Activated T-cell treated with anti-CD3 and anti-CD28 coated beads for 24 hours (primary cell): ENCODE results near the gene OTOP2.
A peak's percentile ranks its signal among the peaks of the same experiment; 100 is the strongest.
"Not testable (repeated sequence)": the region's sequence is repeated elsewhere in the genome, so short reads cannot be mapped to it uniquely, and the experiment has no call there.

Experiments used
- DNase-seq: peaks from one replicate; pipeline ENCODE4 v3.0.0-alpha.2; 2020; ENCODE audit warnings: low read depth

Gene OTOP2

DNA sequence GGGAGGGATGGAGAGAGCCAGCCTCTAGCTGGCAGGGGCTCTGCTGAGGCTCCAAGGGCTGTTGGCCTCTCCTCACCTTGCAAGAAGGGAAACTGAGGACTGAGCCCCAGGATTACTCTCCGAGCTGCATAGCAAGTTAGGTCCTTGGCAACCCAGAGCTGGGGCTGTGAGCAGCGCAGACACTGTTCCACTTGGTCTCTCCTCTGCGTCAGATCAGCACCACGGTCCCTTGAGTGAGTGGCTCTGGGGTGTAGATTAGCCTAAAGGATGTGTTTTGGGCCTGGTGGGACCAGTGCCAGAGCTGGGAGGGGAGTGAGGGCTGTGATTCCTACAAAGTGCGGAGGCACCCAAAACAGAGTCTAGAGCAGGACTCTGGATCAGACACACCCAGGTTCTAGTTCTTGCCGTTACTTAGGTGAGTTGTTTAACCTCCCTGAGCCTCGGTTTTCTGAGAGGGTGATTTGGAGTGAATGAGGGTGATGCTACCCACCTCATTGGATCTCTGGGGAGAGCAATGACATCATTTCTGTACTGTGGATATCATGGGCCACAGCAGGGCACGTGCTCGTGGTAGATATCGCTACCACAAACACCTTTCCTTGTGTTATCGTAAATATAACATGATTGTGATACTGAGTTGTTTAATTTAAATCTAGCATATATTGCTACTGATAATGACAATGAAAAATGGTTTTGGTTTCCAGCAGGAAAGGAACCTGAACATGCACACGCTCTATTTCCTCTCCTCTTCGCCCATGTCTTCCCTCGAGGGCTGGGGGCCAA lies 22.5 kb upstream of the OTOP2 start:
- no peak for DNase-seq

DNA sequence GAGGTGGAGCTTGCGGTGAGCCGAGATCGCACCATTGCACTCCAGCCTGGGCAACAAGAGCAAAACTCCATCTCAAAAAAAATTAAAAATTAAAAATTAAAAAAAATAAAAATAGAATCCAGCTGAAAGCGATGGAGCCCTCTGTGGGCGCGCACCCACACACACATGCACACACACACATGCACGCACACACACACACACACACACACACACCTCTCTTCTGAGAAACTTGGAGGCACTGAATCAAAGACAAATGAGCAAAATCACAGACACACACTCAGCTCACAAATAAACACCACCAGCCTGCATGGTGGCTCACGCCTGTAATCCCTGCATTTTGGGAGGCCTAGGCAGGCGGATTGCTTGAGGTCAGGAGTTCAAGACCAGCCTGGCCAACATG lies 21.0 kb upstream of the OTOP2 start:
- DNase-seq = no peak

- DNase-seq = no peak
Observed at GRCh38 chr17:74903671-74904070, 20.4 kb upstream of the OTOP2 start.

DNA sequence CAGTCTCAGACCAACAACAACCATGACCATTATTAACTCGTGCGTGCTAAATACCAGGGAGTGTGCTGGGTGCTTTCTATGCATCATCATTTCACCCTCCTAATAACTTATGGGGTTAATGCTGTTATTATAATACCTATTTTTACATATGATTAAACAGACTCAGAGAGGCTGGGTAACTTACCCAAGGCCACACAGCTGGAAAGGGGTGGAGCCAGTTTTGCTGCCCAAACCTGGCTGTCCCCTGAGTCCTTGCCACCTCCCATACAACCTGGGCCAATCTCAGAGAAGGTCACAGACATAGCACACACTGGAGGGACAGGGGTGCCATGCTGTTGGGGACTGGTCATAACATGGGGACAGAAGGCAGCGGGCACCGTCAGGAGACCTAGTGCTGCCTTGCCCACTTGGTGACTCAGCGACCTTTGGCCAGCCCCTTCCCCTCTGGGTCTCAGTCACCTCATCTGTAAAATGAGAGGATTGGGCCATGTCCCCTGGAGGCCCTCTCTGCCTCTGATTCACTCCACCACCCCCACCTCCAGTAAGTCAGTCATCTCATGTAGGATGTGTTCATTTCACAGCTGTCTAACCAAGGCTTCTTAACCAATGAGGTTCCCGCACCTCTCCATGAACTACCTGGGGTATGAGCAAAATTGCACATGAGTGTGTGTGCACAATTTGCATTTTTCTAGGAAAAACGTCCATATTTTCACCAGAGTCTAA lies 19.2 kb upstream of the OTOP2 start:
- no peak for DNase-seq

GRCh38 chr17:74906214-74906793 lies 17.8 kb upstream of the OTOP2 start:
- DNase-seq = not testable (repeated sequence)

- no peak for DNase-seq
Observed at GRCh38 chr17:74907012-74907411, 17.1 kb upstream of the OTOP2 start.

DNA sequence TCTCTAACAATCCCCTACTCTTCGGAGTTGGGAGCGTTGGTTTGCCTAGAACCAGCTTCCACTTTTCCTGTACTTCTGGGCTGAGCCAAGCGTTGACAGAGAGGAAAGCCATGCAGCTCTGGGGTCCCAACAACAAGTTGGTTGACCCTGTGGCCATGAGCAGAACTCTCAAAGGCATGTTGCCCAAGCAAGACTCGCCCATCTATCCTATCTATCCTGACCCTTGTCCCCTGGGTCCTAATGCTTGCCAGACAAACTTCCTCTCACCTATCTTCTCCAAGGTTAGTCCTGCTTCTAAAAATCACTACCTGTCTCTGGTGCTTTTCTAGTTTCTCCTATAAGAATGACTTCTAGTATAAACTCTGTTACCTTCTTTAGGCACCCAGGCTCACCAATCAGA lies 15.0 kb upstream of the OTOP2 start:
- DNase-seq = not testable (repeated sequence)

DNA sequence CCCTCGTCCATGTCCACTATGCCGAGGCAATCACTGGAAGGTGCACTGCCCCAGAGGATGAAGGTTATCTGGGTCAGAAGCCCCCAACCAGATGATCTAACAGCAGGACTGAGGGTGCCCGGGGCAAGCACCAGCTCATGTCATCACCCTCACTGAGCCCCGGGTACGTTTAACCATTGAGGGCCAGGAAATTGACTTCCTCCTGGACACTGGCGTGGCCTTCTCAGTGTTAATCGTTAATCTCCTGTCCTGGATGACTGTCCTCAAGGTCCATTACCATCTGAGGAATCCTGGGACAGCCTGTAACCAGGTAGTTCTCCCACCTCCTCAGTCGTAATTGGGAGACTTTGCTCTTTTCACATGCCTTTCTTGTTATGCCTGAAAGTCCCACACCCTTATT lies 12.7 kb upstream of the OTOP2 start:
- DNase-seq = not testable (repeated sequence)

GRCh38 chr17:74916136-74916850 lies 7.8 kb upstream of the OTOP2 start:
- DNase-seq = no peak

DNA sequence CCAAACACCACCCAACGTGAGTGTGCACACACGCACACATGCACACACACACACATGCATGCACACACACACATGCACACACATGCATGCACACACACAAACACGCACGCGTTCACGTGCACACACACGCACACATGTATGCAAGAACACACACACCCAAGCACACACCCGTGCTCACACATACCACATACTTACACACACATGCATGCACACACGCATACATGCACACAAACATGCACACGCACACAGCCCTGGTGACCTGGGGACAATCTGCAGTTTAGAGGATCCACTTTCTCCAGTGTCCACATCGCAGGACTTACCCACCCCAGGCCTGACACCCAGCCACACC lies 7.2 kb upstream of the OTOP2 start:
- DNase-seq = no peak

DNA sequence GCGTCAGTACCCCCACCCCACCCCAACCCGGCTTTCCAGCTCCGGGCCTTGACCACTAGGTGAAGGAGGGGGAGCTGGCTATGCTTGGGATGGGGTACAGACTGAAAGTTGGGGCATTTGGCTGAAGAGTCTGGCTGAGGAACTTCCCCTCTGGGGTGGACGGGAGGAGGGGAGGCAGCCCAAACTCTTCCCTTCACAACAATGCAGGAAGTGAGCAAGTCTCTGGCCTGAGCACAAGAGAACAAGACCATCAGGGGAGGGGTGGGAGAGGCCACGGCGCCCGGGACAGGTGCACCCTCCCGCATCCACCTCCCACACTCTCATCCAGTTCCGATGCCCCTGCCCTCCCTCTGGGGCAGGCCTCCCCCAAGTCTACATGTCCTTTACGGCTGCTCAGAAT lies 6.6 kb upstream of the OTOP2 start:
- DNase-seq = no peak

- no peak for DNase-seq
Observed at GRCh38 chr17:74918906-74919305, 5.2 kb upstream of the OTOP2 start.

GRCh38 chr17:74919440-74920305 lies 4.4 kb upstream of the OTOP2 start:
- DNase-seq = no peak

GRCh38 chr17:74920306-74920620 lies 3.8 kb upstream of the OTOP2 start:
- DNase-seq = no peak

- DNase-seq = no peak
Observed at GRCh38 chr17:74920642-74921025, 3.4 kb upstream of the OTOP2 start.

DNA sequence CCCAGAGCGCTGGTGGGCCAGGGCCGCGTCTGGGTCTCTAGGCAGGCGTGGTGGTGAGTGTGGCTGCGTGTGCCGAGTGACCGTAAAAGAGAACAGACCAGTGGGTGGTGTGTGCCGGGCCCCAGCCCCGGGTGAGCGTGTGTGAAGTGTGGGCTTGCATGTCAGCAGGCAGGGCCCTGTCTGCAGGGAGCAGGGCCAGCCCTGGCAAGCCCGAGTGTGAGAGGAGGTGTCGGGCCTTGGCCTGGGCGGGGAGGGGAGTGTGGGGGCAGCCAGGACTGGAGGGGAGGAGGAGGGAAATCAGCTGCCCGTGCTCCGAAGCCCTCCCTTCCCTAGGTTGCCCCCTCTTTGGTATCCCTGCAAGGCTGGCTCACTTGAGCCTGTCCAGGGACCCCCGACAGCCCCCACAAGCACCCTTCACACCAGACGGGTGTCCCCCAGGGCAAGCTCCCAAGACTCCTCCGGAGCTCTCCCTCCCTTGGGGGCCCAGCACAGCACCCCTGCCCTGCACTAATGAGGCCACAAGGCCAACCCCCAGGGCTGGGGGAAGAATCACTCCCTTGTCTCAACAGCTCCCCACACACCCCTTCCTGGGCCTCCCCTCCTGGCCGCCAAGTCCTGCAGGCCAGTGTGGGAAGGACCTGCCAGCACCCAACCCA lies 2.9 kb upstream of the OTOP2 start:
- DNase-seq = no peak

- no peak for DNase-seq
Observed at GRCh38 chr17:74921769-74922168, 2.3 kb upstream of the OTOP2 start.

DNA sequence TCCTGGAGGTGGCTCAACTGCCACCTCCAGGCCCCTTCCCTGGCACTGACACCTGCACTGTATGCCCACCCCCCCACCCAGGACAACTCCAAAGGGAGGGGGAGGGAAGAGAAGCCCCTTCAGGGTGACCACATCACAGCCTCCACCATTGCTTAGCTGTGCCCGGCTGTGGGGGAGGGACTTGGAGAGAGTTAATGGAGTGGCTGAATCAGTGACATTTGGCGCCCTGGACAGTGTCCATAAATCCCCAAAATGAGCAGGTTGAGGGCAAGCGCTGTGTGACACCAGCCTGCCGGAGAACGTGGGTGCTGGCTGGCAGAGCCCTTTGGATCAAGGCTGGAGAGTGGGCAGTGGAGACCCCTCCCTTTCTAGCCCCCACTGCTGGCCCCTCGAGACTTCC lies 1.9 kb upstream of the OTOP2 start:
- DNase-seq = no peak

DNA sequence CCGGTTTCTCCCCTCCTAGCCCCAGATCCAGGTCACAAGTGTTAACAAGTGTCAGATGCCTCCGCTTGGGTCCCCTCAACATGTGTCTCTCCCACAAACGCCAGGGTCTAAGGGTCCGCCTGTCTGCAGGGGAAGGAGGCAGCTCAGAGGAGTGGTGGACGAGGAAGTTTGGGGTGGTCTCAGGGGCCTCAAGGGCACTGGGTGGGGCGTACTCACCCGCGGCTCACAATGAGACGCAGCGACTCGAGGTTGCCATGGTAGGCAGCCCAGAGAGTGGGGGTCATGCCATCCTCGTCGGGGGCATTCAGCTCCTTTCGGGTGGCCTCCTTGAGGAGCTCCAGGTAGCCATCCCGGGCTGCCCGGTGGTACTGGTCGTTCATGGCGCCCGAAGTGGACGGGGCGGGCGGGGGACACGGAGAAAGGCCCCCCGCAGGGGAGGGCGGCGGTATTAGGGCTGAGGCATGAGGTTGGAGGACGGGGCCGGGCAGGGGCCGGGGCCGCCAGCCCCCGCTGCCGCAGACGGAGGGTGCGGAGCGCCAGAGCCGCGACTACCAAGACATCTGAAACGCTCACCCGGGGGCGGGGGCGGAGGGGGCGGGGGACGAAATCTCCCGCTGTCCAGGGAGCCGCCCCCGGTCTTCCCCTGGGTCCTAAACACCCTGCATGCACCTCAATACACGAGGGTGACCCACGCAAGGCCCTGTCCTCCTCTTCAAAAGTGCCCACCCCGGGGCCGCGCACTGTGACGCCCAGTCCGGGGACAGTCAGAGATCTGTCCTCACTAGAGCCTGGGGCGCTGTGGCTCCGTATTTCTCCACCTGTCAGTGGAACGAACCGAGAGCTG lies 1.2 kb upstream of the OTOP2 start, which contains the start of gene USH1G:
USH1G (minus strand) TSS at position 562 of the 844 bp plus-strand sequence; CDS start at position 380, 182 bp downstream.
- no peak for DNase-seq

DNA sequence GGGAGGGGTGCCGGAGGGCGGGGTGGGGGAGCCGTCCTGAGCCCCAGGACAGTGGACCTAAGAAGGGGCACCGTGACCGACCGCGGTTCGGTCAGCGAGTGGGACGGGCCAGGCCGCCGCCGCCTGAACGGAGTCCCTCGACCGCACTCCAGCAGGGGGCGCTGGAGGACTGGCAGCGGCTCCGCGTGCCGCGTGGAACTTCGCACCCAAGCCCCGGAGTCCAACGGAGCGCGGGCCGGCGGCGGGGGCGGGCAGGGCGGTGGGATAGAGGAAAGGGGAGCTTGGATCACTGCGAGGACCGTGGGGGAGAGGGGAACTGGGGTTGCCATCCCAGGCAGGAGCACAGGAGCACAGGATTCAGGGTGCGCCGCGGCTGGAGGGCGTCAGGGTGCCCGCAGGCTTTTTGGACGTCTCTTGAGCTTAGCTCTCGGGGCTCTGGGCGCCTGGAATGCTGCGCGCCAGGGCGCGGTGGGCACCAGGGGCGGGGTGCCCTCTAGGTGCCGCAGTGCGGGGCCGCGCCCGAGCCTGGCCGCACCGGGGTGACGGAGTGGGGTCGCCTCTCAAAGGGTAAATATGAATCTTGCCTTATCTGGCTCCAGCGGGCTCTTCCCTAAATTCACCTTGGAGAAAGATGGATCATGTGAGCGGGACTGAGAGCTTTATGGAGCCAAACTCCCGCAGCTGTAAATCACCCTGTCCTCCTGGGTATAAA lies 379 bp upstream of the OTOP2 start:
- DNase-seq = peak; percentile 58
